SK-N-MC (cell line): ENCODE results near the gene CMPK1.

ENCODE experiments used
- DNase-seq: peaks from one replicate; pipeline ENCODE4 v3.0.0-alpha.2; 2011; ENCODE audit warnings: low read depth, low spot score
- H3K27ac ChIP-seq: fragments of 200-600 bp; sonication (generic); 2 replicates; pipeline ENCODE4 v1.5.1; 2016; ENCODE audit warnings: mixed run types
- H3K36me3 ChIP-seq: fragments of 200-600 bp; sonication (generic); 2 replicates; pipeline ENCODE4 v1.6.1; 2017; ENCODE audit warnings: antibody characterized with exemption, low read length, mixed read lengths; ENCODE audit not compliant: insufficient read depth
- H3K4me3 ChIP-seq: fragments of 200-600 bp; sonication (generic); 2 replicates; pipeline ENCODE4 v1.5.1; 2016
- H3K9ac ChIP-seq: fragments of 200-600 bp; sonication (generic); 2 replicates; pipeline ENCODE4 v1.8.0; 2017; ENCODE audit warnings: mixed run types, mixed read lengths; ENCODE audit not compliant: insufficient read length
- H3K9me3 ChIP-seq: fragments of 200-600 bp; sonication (generic); 2 replicates; pipeline ENCODE4 v1.6.1; 2017; ENCODE audit warnings: low read depth, mild to moderate bottlenecking, antibody characterized with exemption, low read length, moderate library complexity, mixed read lengths
- EZH2 ChIP-seq: fragments of 200-600 bp; sonication (generic); IDR thresholded peaks from one replicate; pipeline ENCODE4 v1.6.1; 2017; ENCODE audit warnings: antibody characterized with exemption
- FOXP2 ChIP-seq: optimal IDR thresholded peaks from 2 replicates; pipeline ENCODE3; 2011; ENCODE audit warnings: mild to moderate bottlenecking, moderate library complexity; ENCODE audit not compliant: insufficient read depth; ENCODE audit errors: extremely low read length, control extremely low read depth
- POLR2AphosphoS5 ChIP-seq: IDR thresholded peaks from 2 replicates; pipeline ENCODE4 v1.6.1; 2012; ENCODE audit warnings: mild to moderate bottlenecking, low read depth, low read length, borderline replicate concordance

The CMPK1 gene

GRCh38 chr1:47323599-47324031 is 10.0 kb upstream of the CMPK1 start:
- no peaks in the 10 kb centered on the region for H3K36me3 ChIP-seq
- H3K4me3 ChIP-seq: no peak overlapping the region
- no peaks in the 10 kb centered on the region for H3K9me3 ChIP-seq
- H3K27ac ChIP-seq: 0 out of 2 replicates have a peak overlapping the region, but pooled peaks have one; percentile 1
- H3K9ac ChIP-seq: no peak overlapping the region
- DNase-seq: no peak
- no peak for TF ChIP-seq FOXP2
- no peak for TF ChIP-seq POLR2AphosphoS5
- no peak for TF ChIP-seq EZH2

DNA sequence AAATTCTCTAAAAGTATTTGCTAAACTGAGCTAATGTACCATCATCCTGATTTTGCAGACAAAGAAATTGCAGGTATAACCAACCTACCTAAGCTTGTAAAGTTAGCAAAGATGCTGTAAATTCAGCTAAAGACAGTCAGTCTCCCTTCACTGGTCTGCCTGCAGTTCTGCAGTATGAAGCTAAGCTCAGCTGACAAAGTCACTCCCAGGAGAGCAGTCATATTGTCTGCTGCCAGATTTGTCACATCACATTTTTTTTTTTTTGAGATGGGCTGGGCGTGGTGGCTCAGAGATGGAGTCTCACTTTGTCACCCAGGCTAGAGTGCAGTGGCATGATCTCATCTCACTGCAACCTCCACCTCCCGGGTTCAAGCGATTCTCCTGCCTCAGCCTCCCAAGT is 8.9 kb upstream of the CMPK1 start:
- no peak for DNase-seq
- Histone ChIP-seq H3K36me3 (no peaks in the 10 kb centered on the region), H3K9me3 (no peaks in the 10 kb centered on the region), H3K27ac (no peak overlapping the region), H3K9ac (no peak overlapping the region), H3K4me3 (no peak overlapping the region)
- TF ChIP-seq FOXP2 (no peak), EZH2 (no peak)

GRCh38 chr1:47325528-47325927 is 8.1 kb upstream of the CMPK1 start:
- Histone ChIP-seq H3K9ac (no peak overlapping the region), H3K4me3 (no peak overlapping the region), H3K27ac (no peak overlapping the region), H3K9me3 (no peaks in the 10 kb centered on the region), H3K36me3 (no peaks in the 10 kb centered on the region)
- no peak for TF ChIP-seq EZH2
- no peak for TF ChIP-seq POLR2AphosphoS5
- TF ChIP-seq FOXP2: no peak
- no peak for DNase-seq

- no peak for TF ChIP-seq FOXP2
- TF ChIP-seq EZH2: no peak
- TF ChIP-seq POLR2AphosphoS5: no peak
- DNase-seq: no peak
- no peak overlapping the region for H3K27ac ChIP-seq
- no peaks in the 10 kb centered on the region for H3K36me3 ChIP-seq
- no peak overlapping the region for H3K4me3 ChIP-seq
- no peaks in the 10 kb centered on the region for H3K9me3 ChIP-seq
- no peak overlapping the region for H3K9ac ChIP-seq
These were observed 7.3 kb upstream of the CMPK1 start for GRCh38 chr1:47326271-47326670.

GRCh38 chr1:47328992-47329391 is 4.6 kb upstream of the CMPK1 start:
- Histone ChIP-seq H3K9ac (no peak overlapping the region), H3K4me3 (no peak overlapping the region), H3K9me3 (no peaks in the 10 kb centered on the region), H3K27ac (no peak overlapping the region), H3K36me3 (no peaks in the 10 kb centered on the region)
- TF ChIP-seq EZH2: no peak
- no peak for TF ChIP-seq FOXP2
- TF ChIP-seq POLR2AphosphoS5: no peak
- no peak for DNase-seq

- H3K9ac ChIP-seq: no peak overlapping the region
- H3K4me3 ChIP-seq: no peak overlapping the region
- no peak for DNase-seq
- H3K36me3 ChIP-seq: no peaks in the 10 kb centered on the region
- no peak for TF ChIP-seq FOXP2
- TF ChIP-seq POLR2AphosphoS5: no peak
- no peak for TF ChIP-seq EZH2
- no peaks in the 10 kb centered on the region for H3K9me3 ChIP-seq
- no peak overlapping the region for H3K27ac ChIP-seq
These were observed 3.4 kb upstream of the CMPK1 start for GRCh38 chr1:47330212-47330611.

DNA sequence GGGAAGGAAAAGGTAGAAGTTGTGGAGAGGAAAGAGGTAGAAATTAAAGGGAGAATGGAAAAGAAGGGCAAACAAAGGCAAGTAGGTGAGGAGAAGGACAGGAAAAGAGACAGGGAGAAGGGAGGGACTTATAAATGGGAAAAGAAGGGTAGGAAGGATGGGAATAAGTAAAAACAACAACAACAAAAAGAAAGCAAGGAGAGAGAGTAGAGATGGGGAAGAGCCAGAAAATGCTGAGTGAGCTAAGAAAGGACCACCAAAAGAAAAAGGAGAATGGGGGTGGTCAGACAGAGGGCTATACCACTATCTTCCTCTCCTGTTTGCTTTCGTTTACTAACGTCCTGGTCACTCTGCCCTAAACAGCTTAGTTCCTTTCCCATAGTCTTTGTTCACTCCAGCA is 1.7 kb upstream of the CMPK1 start:
- H3K9ac ChIP-seq: no peak overlapping the region
- DNase-seq: no peak
- no peak overlapping the region for H3K27ac ChIP-seq
- no peaks in the 10 kb centered on the region for H3K36me3 ChIP-seq
- no peak overlapping the region for H3K4me3 ChIP-seq
- TF ChIP-seq EZH2 (no peak), POLR2AphosphoS5 (no peak), FOXP2 (no peak)
- H3K9me3 ChIP-seq: no peaks in the 10 kb centered on the region

- peak overlapping the region; percentile 89 for H3K27ac ChIP-seq
- no peak for DNase-seq
- TF ChIP-seq POLR2AphosphoS5 (no peak), FOXP2 (no peak), EZH2 (no peak)
These were observed 612 bp upstream of the CMPK1 start for GRCh38 chr1:47332779-47333577.

DNA sequence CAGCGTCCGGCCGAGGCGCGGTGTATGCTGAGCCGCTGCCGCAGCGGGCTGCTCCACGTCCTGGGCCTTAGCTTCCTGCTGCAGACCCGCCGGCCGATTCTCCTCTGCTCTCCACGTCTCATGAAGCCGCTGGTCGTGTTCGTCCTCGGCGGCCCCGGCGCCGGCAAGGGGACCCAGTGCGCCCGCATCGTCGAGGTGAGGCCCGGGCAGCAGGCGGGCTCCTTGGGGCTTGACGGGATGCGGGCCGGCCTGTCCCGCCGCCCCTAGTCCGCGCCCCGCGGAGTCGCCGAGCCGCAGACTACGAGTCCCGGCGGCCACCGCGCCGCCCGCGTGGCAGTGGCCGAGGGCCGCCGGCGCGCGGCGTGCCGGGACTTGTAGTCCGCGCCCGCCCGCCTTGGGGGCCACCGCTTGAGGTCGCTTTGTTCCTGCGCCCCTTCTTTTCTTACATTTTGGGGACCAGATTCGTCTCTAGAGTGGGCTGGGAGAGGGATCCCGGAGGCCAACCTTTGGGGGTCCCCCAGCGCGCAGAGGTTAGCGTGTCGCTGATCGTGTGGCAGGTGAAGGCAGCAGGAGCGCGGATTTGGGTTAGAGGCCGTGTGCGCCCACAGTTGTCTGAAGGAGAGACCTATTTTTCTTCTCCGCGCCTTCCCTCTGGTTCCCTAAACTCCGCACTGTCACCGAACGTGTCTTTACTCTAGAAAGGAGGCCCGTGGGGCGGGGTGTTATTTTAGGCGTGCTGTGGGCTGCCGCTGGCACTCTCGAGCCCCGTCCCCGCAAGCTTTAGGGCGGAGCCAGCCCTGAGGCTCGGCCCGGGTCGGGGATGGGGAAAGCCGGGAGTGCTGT is 553 bp downstream of the CMPK1 start:
- Histone ChIP-seq H3K4me3 (peak overlapping the region; percentile 96), H3K9me3 (no peaks in the 10 kb centered on the region), H3K9ac (peak overlapping the region; percentile 93), H3K36me3 (peaks cover 2% of the 10 kb centered on the region; the same call in 1 of the 2 replicates), H3K27ac (peak overlapping the region; percentile 89)
- no peak for DNase-seq
- peak; percentile 64 for TF ChIP-seq POLR2AphosphoS5
- no peak for TF ChIP-seq EZH2
- TF ChIP-seq FOXP2: no peak

More at GRCh38 chr1:47332779-47333577, 612 bp upstream of the CMPK1 start:
- Histone ChIP-seq H3K36me3 (no peaks in the 10 kb centered on the region), H3K9me3 (no peaks in the 10 kb centered on the region), H3K9ac (peak overlapping the region; percentile 76), H3K4me3 (peak overlapping the region; percentile 96)
